Stimulated activated CD4-positive, alpha-beta T cell treated with anti-CD3 and anti-CD28 coated beads, TNF-alpha, amount 100 ng/mL, for 4 hours (primary cell): ENCODE data around the gene HIVEP1.

Experiments used
- DNase-seq, 3 experiments: peaks; one replicate each; pipeline ENCODE4 v3.0.0-alpha.2; 2020; ENCODE audit warnings: low read depth in 3 of 3

Gene HIVEP1

DNA sequence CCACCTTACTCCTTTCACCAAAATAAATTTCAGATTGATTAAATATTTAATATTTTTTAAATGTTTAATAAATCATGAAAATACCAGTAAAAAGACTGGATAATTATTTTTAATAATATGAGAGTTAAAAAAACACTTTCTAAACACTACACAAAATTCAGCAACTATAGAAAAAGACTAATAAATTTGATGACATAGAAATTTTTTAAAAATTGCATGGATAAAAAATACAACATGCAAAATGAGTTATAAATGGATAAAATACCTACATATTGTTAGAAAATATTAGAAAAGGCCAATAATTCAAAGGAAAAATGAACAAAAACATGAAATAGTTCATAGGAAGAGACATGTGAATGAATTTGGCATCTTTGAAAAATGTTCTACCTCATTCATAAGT, 177.0 kb downstream of the HIVEP1 start:
- no peak for DNase-seq

DNA sequence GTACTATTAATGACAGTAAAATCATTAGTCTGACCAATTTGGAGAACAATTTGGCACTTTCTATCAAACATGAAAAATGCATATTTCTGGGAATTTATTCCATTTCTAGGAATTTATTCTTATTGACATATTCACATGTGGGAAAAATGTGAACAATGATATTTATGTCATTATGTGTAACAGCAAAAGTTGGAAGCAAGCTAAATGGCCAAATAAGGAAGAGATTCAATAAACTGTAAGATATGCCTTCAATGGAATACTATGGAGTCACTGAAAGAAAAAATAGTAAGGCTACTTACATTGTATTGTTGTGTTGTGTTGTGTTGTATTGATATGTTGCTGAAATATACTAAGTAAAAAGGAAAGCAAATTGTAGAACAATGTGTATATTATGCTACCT, 177.5 kb downstream of the HIVEP1 start:
- DNase-seq, result no peak

DNA sequence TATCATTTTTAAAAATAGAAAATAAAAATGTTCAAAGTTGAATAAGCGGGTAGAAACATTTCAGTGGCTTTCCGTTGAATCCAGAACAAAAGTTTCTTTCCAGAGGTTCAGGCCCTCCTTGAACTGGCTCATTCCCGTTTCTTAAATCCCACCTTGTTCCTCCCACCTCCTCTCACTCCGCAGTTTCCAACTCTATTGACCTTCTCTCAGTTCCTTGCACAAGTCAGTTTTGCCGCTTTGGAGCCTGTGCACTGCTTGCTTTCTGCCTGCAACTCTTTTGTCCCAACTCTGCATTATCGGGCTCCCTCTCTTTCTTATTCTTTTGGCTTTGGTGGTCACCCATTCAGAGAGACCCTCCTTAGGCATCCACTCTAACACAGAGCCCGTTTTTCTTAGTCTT, 178.1 kb downstream of the HIVEP1 start:
- no peak for DNase-seq

DNA sequence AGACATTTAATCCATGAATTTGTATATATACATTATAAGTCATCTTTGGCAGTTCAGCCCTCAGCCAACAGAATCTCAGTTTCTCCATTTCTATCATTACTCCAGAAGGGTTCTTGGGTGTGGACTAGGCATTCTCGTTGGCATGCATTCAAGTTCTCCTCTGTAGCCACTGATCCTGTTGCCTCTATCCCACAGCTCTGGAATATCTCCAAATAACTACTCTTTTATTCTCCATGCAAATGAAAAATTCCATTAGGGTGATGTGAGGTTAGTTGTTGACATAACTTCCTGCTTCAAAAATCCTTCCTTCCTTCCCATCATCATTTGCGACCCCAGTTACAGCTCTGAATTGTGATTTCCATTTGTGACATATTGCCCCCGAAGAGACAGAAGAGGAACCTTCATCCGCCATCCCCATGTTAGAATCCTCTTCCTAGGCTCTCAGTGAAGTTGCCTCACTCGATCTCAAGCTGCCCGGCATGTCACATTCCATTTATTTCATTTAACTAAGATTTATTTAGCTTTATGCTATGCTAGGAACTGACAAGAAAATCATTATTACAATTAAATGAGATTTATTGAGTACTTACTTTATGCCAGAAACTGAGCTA, 184.3 kb downstream of the HIVEP1 start:
- no peak for DNase-seq

DNA sequence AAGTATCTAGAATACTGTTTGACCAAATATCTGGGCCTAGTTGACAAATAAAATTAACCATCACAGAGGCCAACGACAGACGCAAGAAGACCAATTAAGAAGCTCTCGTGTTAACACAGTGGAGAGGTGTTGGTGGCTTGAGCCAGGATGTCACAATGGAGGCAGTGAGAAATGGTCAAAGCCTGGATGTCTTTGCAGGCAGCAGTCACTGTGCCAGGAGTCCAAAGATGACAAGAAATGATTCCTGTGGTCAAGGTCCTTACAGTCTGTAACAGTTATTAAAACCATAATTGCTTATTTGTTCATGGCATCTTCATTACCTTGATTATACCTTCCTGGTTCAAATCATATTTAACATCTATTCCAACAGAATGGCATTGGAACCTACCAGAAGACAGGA, 186.7 kb downstream of the HIVEP1 start:
- no peak for DNase-seq

DNA sequence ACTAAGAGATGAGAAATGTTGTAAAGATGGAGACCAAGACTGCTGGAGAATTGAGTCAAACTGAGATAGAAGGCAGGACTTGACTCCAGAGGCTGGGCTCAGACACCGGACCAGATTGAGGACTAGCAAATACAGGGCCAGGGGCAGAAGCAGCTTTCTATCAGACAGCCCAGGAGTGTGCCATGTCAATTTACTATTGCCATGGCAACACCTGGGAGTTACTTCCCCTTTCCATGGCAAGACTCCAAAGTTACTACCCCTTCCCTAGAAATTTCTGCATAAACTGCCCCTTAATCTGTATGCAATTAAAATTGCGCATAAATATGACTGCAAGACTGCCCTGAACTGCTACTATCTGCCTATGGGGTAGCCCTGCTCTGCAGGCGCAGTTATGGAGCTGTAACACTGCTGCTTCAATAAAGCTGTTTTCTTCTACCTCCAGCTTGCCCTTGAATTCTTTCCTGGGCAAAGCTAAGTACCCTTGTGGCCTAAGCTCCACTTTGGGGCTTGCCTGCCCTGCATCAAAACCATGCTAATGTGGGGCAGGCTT, 188.0 kb downstream of the HIVEP1 start:
- no peak for DNase-seq

DNA sequence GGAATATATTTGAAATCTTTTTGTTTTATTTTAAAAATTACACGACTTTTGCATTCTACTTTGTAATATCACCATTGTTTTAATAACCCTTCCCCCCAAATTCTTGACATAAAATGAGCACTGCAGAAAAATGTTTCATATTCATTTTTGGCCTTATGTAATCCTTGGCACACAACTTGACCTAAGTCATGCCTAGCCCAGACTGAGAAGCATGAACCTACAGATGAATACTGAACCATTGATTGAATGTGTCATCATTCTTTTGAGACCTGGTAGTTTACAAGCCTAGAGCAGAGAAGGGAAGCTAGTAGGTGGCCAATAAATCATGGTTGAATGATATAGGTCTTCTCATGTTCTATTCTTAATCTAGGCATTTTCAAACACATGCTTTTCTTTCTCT, 188.6 kb downstream of the HIVEP1 start:
- no peak for DNase-seq

DNA sequence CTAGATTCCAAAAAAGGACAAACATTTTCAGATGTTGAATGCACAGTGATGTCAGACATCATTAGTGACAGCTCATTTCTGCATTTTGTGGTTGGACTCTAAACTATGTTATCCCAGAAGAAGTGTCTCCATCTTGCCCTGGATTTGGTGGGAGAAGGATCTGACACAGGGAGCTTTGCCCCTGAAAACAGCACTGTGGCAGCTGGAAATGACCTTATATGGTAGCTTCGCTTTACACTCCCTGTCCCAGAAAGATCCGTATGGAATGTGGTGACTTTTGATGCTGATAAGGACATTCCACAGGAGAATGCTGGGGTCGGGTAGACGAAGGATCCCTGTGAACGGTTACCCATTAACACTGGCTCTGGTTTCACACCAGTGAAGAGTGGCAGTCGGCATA, 190.9 kb downstream of the HIVEP1 start:
- DNase-seq, result no peak

DNA sequence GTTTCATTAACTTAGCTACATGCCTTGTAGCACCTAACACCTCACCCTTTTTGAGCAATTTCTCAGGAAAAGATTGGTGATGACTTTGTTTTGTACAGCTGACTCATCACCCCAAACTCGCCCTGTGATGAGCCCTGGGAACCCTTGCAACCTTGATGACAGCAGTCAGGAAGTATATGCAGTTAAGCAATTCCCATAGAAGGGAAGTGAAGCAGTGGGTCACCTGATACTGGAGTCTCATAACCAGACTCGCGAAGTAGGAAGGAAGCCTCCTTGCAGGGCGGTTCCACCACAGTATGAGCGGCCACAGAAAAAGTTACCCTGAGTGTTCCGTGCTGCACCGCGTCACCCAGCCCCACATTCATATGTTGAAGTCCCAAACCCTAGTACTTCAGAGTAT, 196.1 kb downstream of the HIVEP1 start:
- no peak for DNase-seq

DNA sequence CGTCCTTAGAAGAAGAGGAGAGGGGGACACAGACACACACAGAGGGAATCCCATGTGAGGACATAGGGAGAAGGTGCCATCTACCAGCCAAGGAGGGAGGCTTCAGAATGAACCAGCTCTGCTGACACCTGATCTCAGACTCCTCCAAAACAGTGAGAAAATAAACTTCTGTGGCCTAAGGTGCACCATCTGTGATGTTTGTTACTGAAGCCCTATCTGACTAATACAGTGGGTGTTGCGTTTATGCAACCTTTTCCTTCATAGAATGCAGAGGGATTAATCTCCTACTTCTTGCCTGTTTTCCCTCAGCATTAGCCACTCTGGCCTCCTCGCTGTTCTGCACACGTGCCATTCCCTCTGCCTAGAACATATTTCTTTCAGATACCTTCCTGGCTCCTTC, 196.6 kb downstream of the HIVEP1 start:
- DNase-seq, result no peak
